ENCODE data around the gene BORCS5.

The BORCS5 gene

GRCh38 chr12:12481631-12482030, 124.8 kb downstream of the BORCS5 start:
- TF ChIP-seq FOXM1 (IDR thresholded peaks at IDR 0.05; ENCODE audit: borderline replicate concordance, low read depth) (no peak), CREB1 (IDR thresholded peaks at IDR 0.05; ENCODE audit: low read depth) (no peak)

GRCh38 chr12:12482150-12482761, 125.4 kb downstream of the BORCS5 start:
- TF ChIP-seq MAX (IDR thresholded peaks at IDR 0.05) (no peak), RAD21 (IDR thresholded peaks at IDR 0.05; ENCODE audit: low read depth) (no peak), YY1 (IDR thresholded peaks at IDR 0.05; ENCODE audit: low read depth) (no peak), FOXM1 (IDR thresholded peaks at IDR 0.05; ENCODE audit: borderline replicate concordance, low read depth) (no peak), CREB1 (IDR thresholded peaks at IDR 0.05; ENCODE audit: low read depth) (no peak), REST (IDR thresholded peaks at IDR 0.05; ENCODE audit: low read depth) (no peak), EGR1 (IDR thresholded peaks at IDR 0.05) (no peak), TCF12 (IDR thresholded peaks at IDR 0.05; ENCODE audit: low read depth) (no peak), ZBTB7A (IDR thresholded peaks at IDR 0.05; ENCODE audit: low read depth) (no peak), USF1 (IDR thresholded peaks at IDR 0.05) (no peak), TAF1 (IDR thresholded peaks at IDR 0.05; ENCODE audit: low read depth) (no peak), TEAD4 (IDR thresholded peaks at IDR 0.05) (no peak), CEBPB (IDR thresholded peaks at IDR 0.05) (no peak), EP300 (IDR thresholded peaks at IDR 0.05; ENCODE audit: borderline replicate concordance) (no peak), NFIC (IDR thresholded peaks at IDR 0.05) (no peak)

GRCh38 chr12:12482959-12483358, 126.1 kb downstream of the BORCS5 start:
- TF ChIP-seq USF1 (IDR thresholded peaks at IDR 0.05) (no peak), TAF1 (IDR thresholded peaks at IDR 0.05; ENCODE audit: low read depth) (no peak), CREB1 (IDR thresholded peaks at IDR 0.05; ENCODE audit: low read depth) (no peak)

GRCh38 chr12:12483438-12483837, 126.6 kb downstream of the BORCS5 start:
- TF ChIP-seq CEBPB (IDR thresholded peaks at IDR 0.05), result no peak
- no peak for TF ChIP-seq ZBTB7A (IDR thresholded peaks at IDR 0.05; ENCODE audit: low read depth)
- no peak for TF ChIP-seq REST (IDR thresholded peaks at IDR 0.05; ENCODE audit: low read depth)
- no peak for TF ChIP-seq NFIC (IDR thresholded peaks at IDR 0.05)
- TF ChIP-seq YY1 (IDR thresholded peaks at IDR 0.05; ENCODE audit: low read depth), result no peak
- TF ChIP-seq RAD21 (IDR thresholded peaks at IDR 0.05; ENCODE audit: low read depth), result no peak
- TF ChIP-seq MAX (IDR thresholded peaks at IDR 0.05), result no peak
- no peak for TF ChIP-seq FOXM1 (IDR thresholded peaks at IDR 0.05; ENCODE audit: borderline replicate concordance, low read depth)
- no peak for TF ChIP-seq EGR1 (IDR thresholded peaks at IDR 0.05)
- no peak for TF ChIP-seq CREB1 (IDR thresholded peaks at IDR 0.05; ENCODE audit: low read depth)
- TF ChIP-seq USF1 (IDR thresholded peaks at IDR 0.05), result no peak
- TF ChIP-seq TAF1 (IDR thresholded peaks at IDR 0.05; ENCODE audit: low read depth), result no peak

GRCh38 chr12:12486661-12487240, 129.9 kb downstream of the BORCS5 start:
- TF ChIP-seq CEBPB (IDR thresholded peaks at IDR 0.05), result no peak
- TF ChIP-seq EP300 (IDR thresholded peaks at IDR 0.05; ENCODE audit: borderline replicate concordance), result no peak
- TF ChIP-seq TAF1 (IDR thresholded peaks at IDR 0.05; ENCODE audit: low read depth), result no peak
- TF ChIP-seq CREB1 (IDR thresholded peaks at IDR 0.05; ENCODE audit: low read depth), result no peak
- no peak for TF ChIP-seq RAD21 (IDR thresholded peaks at IDR 0.05; ENCODE audit: low read depth)
- no peak for TF ChIP-seq TEAD4 (IDR thresholded peaks at IDR 0.05)
- TF ChIP-seq NFIC (IDR thresholded peaks at IDR 0.05), result no peak
- no peak for TF ChIP-seq TCF12 (IDR thresholded peaks at IDR 0.05; ENCODE audit: low read depth)
- TF ChIP-seq ZBTB7A (IDR thresholded peaks at IDR 0.05; ENCODE audit: low read depth), result no peak

- TF ChIP-seq CREB1 (IDR thresholded peaks at IDR 0.05; ENCODE audit: low read depth) (no peak), REST (IDR thresholded peaks at IDR 0.05; ENCODE audit: low read depth) (no peak), YY1 (IDR thresholded peaks at IDR 0.05; ENCODE audit: low read depth) (no peak), MAX (IDR thresholded peaks at IDR 0.05) (no peak), RAD21 (IDR thresholded peaks at IDR 0.05; ENCODE audit: low read depth) (no peak), NFIC (IDR thresholded peaks at IDR 0.05) (no peak), EGR1 (IDR thresholded peaks at IDR 0.05) (no peak), EP300 (IDR thresholded peaks at IDR 0.05; ENCODE audit: borderline replicate concordance) (no peak), TAF1 (IDR thresholded peaks at IDR 0.05; ENCODE audit: low read depth) (no peak), USF1 (IDR thresholded peaks at IDR 0.05) (no peak), CEBPB (IDR thresholded peaks at IDR 0.05) (no peak), FOXM1 (IDR thresholded peaks at IDR 0.05; ENCODE audit: borderline replicate concordance, low read depth) (no peak), TCF12 (IDR thresholded peaks at IDR 0.05; ENCODE audit: low read depth) (no peak), ZBTB7A (IDR thresholded peaks at IDR 0.05; ENCODE audit: low read depth) (no peak), TEAD4 (IDR thresholded peaks at IDR 0.05) (no peak)
These were observed 130.6 kb downstream of the BORCS5 start for GRCh38 chr12:12487490-12487889.
